ENCODE results near the gene AKR1C2. TPM values are rescaled to one million over a fixed set of nuclear protein-coding genes. Genes with fewer than 3 reads are reported as not detected.
A peak's percentile ranks its signal among the peaks of the same experiment; 100 is the strongest.

AKR1C2 gene
- total and polyA plus RNA-seq, 9 of the 15 experiments (the other 6 are each of a cell fraction or from before 2014, with no cell fraction given) = 13.8 to 74.0 (median 30.5) TPM

DNA sequence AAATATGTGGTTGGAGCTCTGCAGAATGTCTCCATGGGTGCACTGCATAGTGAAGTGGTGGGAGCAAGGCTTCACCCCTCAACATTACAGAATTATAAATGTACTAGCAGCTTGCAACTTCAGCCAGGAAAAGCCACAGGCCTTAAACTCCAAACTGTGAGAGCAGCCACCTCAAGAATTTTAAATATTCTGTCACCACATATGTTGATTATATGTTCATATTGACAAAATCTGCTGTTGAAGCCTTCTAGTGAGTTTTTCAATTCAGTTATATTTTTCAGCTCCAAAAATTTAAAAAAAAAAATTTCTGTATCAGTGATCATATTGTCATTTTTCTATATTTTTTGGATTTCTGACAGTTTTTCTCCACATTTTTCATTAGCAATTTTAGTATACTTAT lies 30.9 kb upstream of the AKR1C2 start (continued):
- TF ChIP-seq, protein P1, sequence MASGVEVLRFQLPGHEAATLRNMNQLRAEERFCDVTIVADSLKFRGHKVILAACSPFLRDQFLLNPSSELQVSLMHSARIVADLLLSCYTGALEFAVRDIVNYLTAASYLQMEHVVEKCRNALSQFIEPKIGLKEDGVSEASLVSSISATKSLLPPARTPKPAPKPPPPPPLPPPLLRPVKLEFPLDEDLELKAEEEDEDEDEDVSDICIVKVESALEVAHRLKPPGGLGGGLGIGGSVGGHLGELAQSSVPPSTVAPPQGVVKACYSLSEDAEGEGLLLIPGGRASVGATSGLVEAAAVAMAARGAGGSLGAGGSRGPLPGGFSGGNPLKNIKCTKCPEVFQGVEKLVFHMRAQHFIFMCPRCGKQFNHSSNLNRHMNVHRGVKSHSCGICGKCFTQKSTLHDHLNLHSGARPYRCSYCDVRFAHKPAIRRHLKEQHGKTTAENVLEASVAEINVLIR (CRISPR knock-in tag; IDR thresholded peaks at IDR 0.05) = no peak
- TF ChIP-seq XRCC5 (IDR thresholded peaks at IDR 0.05; ENCODE audit: low read depth, low read length) = no peak
- TF ChIP-seq HNRNPL (IDR thresholded peaks at IDR 0.05; ENCODE audit: low read depth, low read length) = no peak
- TF ChIP-seq ARNT (IDR thresholded peaks at IDR 0.05) = no peak
- TF ChIP-seq, protein P2, sequence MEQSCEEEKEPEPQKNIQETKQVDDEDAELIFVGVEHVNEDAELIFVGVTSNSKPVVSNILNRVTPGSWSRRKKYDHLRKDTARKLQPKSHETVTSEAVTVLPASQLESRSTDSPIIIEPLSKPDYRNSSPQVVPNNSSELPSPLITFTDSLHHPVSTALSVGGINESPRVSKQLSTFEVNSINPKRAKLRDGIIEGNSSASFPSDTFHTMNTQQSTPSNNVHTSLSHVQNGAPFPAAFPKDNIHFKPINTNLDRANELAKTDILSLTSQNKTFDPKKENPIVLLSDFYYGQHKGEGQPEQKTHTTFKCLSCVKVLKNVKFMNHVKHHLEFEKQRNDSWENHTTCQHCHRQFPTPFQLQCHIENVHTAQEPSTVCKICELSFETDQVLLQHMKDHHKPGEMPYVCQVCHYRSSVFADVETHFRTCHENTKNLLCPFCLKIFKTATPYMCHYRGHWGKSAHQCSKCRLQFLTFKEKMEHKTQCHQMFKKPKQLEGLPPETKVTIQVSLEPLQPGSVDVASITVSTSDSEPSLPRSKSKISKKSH (CRISPR knock-in tag; IDR thresholded peaks at IDR 0.05) = peak; percentile 63; the same call in 1 of the 2 replicates

DNA sequence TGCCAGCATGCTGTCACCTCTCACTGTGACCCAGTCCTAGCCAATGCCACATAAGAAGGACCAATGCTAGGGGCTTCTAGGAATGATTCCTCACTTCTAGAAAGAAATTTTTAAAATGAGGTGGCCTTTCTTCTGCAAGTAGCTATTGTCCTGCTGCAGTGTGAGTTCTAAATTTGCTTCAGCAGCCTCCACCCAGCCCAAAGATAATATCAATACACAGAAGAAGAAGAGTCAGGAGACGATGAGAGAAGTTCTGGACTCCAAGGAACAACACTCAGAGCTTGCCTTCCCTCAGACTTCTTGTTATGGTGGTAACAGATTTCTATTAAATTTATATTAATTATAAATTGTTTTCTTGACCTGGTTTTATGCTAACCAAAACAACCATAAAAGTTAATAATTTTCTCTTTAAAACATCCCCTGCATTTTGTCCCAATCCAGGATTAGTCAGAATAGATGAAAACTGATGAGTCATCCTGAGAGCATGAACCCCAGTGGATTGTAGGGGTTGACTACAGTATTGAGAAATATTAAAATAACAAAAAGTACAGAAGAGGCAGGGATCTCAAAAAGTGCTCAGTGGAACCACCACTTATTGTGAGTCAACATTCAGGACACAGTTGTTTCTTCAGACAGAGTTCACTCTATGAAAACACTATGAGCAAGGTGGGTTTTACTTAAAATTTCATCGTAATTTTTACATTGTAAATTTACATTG lies 29.6 kb upstream of the AKR1C2 start:
- H3K9ac ChIP-seq (ENCODE audit: insufficient read depth in 1 of 2, low read depth in 2 of 2, low read length in 2 of 2) = no peak overlapping the region
- H4K20me1 ChIP-seq (replicated peaks; ENCODE audit: control insufficient read depth, insufficient read depth, low read length) = no peaks in the 10 kb centered on the region
- no peaks in the 10 kb centered on the region for H3K27me3 ChIP-seq (ENCODE audit: control insufficient read depth in 2 of 2, insufficient read depth in 2 of 2, low read length in 2 of 2)
- peaks cover 26% of the 10 kb centered on the region for H3K9me3 ChIP-seq (replicated peaks; ENCODE audit: control insufficient read depth, insufficient read depth, low read depth, low read length)
- H2AFZ ChIP-seq (ENCODE audit: low read depth, low read length) = no peak overlapping the region
- H3K79me2 ChIP-seq (ENCODE audit: control insufficient read depth, insufficient read depth, low read length) = no peaks in the 10 kb centered on the region
- no peak for ATAC-seq
- H3K36me3 ChIP-seq (ENCODE audit: control insufficient read depth, insufficient read depth, low read length) = no peaks in the 10 kb centered on the region
- 30% methylated on average over 2 of the region's 2 CpGs for WGBS (ENCODE audit: insufficient coverage, low coverage, missing lambda C conversion rate)
- FAIRE-seq = no peak
- H3K4me2 ChIP-seq (ENCODE audit: insufficient read depth, low read length) = no peak overlapping the region
- in situ Hi-C loops (cut with MboI) = no loop called here
- ChIA-PET POLR2A (no interaction called here), CTCF (ENCODE audit: low intra/inter-chr PET ratio) (no interaction called here)
- intact Hi-C loops (cut with micrococcal nuclease) = no loop called here
- H3K9me1 ChIP-seq (ENCODE audit: control insufficient read depth, insufficient read depth, low read length) = no peaks in the 10 kb centered on the region
- DNase-seq (ENCODE audit: extremely low read depth in 1 of 4, low spot score in 3 of 4) = peak in 3 of 4 experiments; percentile 18 to 22 (median 19)
- no peak overlapping the region for H3K27ac ChIP-seq (ENCODE audit: extremely low read depth, low read depth, low read length)
- no TSS peak for BruUV-seq (replicated peaks)
- H3K4me3 ChIP-seq = no peak overlapping the region
- no peaks in the 10 kb centered on the region for H3K4me1 ChIP-seq (replicated peaks in 1 of 2; ENCODE audit: control insufficient read depth in 2 of 2, insufficient read depth in 2 of 2, low read length in 2 of 2)
- TF ChIP-seq, protein P3, sequence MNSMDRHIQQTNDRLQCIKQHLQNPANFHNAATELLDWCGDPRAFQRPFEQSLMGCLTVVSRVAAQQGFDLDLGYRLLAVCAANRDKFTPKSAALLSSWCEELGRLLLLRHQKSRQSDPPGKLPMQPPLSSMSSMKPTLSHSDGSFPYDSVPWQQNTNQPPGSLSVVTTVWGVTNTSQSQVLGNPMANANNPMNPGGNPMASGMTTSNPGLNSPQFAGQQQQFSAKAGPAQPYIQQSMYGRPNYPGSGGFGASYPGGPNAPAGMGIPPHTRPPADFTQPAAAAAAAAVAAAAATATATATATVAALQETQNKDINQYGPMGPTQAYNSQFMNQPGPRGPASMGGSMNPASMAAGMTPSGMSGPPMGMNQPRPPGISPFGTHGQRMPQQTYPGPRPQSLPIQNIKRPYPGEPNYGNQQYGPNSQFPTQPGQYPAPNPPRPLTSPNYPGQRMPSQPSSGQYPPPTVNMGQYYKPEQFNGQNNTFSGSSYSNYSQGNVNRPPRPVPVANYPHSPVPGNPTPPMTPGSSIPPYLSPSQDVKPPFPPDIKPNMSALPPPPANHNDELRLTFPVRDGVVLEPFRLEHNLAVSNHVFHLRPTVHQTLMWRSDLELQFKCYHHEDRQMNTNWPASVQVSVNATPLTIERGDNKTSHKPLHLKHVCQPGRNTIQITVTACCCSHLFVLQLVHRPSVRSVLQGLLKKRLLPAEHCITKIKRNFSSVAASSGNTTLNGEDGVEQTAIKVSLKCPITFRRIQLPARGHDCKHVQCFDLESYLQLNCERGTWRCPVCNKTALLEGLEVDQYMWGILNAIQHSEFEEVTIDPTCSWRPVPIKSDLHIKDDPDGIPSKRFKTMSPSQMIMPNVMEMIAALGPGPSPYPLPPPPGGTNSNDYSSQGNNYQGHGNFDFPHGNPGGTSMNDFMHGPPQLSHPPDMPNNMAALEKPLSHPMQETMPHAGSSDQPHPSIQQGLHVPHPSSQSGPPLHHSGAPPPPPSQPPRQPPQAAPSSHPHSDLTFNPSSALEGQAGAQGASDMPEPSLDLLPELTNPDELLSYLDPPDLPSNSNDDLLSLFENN (IDR thresholded peaks at IDR 0.05; ENCODE audit: low read depth in 2 of 2, low read length in 2 of 2) = no peak
- TF ChIP-seq SPI1 (IDR thresholded peaks at IDR 0.05; ENCODE audit: borderline replicate concordance, low read depth, low read length) = no peak
- no peak for TF ChIP-seq SMAD1 (IDR thresholded peaks at IDR 0.05; ENCODE audit: low read depth, low read length, partially characterized antibody)
- TF ChIP-seq CBX1 (IDR thresholded peaks at IDR 0.05; ENCODE audit: low read depth) = no peak
- no peak for TF ChIP-seq ZKSCAN8 (CRISPR knock-in tag; IDR thresholded peaks at IDR 0.05)
- TF ChIP-seq, protein P4, sequence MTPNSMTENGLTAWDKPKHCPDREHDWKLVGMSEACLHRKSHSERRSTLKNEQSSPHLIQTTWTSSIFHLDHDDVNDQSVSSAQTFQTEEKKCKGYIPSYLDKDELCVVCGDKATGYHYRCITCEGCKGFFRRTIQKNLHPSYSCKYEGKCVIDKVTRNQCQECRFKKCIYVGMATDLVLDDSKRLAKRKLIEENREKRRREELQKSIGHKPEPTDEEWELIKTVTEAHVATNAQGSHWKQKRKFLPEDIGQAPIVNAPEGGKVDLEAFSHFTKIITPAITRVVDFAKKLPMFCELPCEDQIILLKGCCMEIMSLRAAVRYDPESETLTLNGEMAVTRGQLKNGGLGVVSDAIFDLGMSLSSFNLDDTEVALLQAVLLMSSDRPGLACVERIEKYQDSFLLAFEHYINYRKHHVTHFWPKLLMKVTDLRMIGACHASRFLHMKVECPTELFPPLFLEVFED (CRISPR knock-in tag; conservative IDR thresholded peaks at IDR 0.05) = no peak
- no peak for TF ChIP-seq NFRKB (IDR thresholded peaks at IDR 0.05; ENCODE audit: low read depth)
- TF ChIP-seq MCM2 (IDR thresholded peaks at IDR 0.05; ENCODE audit: low read depth) = no peak
- TF ChIP-seq ZNF707 (CRISPR knock-in tag; conservative IDR thresholded peaks at IDR 0.05) = no peak

All from K562 (cell line).